Sigmoid colon (tissue), 4 donors: ENCODE measurements around the gene ZCCHC17.
"Not testable (repeated sequence)": the region's sequence is repeated elsewhere in the genome, so short reads cannot be mapped to it uniquely, and the experiment has no call there.

Source experiments
- CTCF ChIP-seq, 4 experiments: fragments of 450-650 bp in 3 of 4; fragments of 200-600 bp in 1 of 4; IDR thresholded peaks; one replicate each; pipeline ENCODE4 v1.5.1; 2016 to 2019; ENCODE audit warnings: antibody characterized with exemption in 4 of 4, mild to moderate bottlenecking in 3 of 4, moderate library complexity in 2 of 4
- EP300 ChIP-seq, 4 donors: sonication (generic); formaldehyde crosslinking; IDR thresholded peaks; one replicate each; pipeline ENCODE4 v1.6.1; 2017; ENCODE audit warnings: antibody characterized with exemption in 4 of 4
- POLR2A ChIP-seq, 2 donors: fragments of 450-650 bp; IDR thresholded peaks; one replicate each; pipeline ENCODE4 v1.6.1; 2016; ENCODE audit warnings: antibody characterized with exemption in 2 of 2, mild to moderate bottlenecking in 2 of 2, moderate library complexity in 2 of 2
- POLR2AphosphoS5 ChIP-seq, 4 donors: sonication (generic); formaldehyde crosslinking; IDR thresholded peaks; one replicate each; pipeline ENCODE4 v1.6.1; 2017; ENCODE audit warnings: antibody characterized with exemption in 4 of 4

GRCh38 chr1:31262393-31262792, 34.4 kb upstream of the ZCCHC17 start:
- TF ChIP-seq CTCF, POLR2AphosphoS5, POLR2A, EP300 (IDR thresholded peaks at IDR 0.05): not testable (repeated sequence)
